ENCODE measurements around the gene ADK. TPM values are rescaled to one million over a fixed set of nuclear protein-coding genes. Genes with fewer than 3 reads are reported as not detected.

The ADK gene
- total and polyA plus RNA-seq, 8 donors = 7.2 to 66.1 (median 21.5) TPM

DNA sequence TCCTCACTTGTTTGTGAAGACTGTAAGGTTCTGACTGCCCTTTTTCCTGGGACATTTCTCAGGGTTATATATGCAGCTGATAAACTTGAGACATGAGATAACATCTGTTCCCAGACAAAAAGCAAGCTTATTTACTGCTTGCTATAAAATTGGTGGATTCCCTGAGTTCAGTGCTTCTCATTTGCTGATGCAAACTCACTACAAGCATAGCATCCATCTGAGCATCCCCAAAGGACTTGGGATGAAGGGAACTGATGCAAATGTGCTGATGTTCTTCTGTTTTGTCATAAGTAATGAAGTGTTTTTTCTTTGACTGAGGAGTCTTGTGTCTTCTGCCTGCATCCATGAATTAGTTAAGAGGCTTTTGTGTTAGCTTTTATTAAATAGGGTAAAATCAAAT is 183.2 kb downstream of the ADK start:
- Histone ChIP-seq H3K4me1 (no peaks in the 10 kb centered on the region), H3K9me3 (no peaks in the 10 kb centered on the region), H3K27me3 (no peaks in the 10 kb centered on the region), H3K27ac (no peak overlapping the region), H3K36me3 (peaks cover 0 to 5% (median 0%) of the 10 kb centered on the region in 4 donors), H3K4me3 (no peak overlapping the region)
- intact Hi-C loops (cut with DNase I; ENCODE audit: low total_unique reads) = no loop called here
- DNase-seq = no peak
- TF ChIP-seq, protein P1, sequence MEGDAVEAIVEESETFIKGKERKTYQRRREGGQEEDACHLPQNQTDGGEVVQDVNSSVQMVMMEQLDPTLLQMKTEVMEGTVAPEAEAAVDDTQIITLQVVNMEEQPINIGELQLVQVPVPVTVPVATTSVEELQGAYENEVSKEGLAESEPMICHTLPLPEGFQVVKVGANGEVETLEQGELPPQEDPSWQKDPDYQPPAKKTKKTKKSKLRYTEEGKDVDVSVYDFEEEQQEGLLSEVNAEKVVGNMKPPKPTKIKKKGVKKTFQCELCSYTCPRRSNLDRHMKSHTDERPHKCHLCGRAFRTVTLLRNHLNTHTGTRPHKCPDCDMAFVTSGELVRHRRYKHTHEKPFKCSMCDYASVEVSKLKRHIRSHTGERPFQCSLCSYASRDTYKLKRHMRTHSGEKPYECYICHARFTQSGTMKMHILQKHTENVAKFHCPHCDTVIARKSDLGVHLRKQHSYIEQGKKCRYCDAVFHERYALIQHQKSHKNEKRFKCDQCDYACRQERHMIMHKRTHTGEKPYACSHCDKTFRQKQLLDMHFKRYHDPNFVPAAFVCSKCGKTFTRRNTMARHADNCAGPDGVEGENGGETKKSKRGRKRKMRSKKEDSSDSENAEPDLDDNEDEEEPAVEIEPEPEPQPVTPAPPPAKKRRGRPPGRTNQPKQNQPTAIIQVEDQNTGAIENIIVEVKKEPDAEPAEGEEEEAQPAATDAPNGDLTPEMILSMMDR (IDR thresholded peaks at IDR 0.05) = no peak
- TF ChIP-seq POLR2AphosphoS5 (IDR thresholded peaks at IDR 0.05) (no peak), EP300 (IDR thresholded peaks at IDR 0.05) (no peak), POLR2A (IDR thresholded peaks at IDR 0.05) (no peak)

DNA sequence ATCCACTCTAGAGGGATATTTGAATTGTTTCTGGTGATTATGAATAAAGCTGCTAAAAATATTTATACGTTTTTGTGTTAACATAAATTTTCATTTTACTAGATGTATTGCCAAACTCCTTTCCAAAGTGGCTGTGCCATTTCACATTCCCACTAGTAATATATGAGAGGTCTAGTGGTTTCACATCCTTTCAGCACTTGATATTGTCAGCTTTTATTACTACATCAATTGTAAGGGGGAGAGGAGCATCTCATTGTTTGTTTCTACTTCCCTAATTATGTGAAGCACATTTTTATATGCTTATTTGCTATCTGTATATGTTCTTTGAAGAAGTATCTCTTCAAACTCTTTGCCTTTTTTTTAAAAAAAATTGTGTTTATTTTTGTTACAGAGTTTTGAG is 184.5 kb downstream of the ADK start:
- DNase-seq = no peak
- no peaks in the 10 kb centered on the region for H3K4me1 ChIP-seq
- no peak overlapping the region for H3K4me3 ChIP-seq
- H3K9me3 ChIP-seq = no peaks in the 10 kb centered on the region
- peaks cover 0 to 1% (median 0%) of the 10 kb centered on the region in 4 donors for H3K36me3 ChIP-seq
- H3K27ac ChIP-seq = no peak overlapping the region
- no peaks in the 10 kb centered on the region for H3K27me3 ChIP-seq
- TF ChIP-seq POLR2AphosphoS5 (IDR thresholded peaks at IDR 0.05) (no peak), EP300 (IDR thresholded peaks at IDR 0.05) (no peak), POLR2A (IDR thresholded peaks at IDR 0.05) (no peak)
- TF ChIP-seq, protein P1 (IDR thresholded peaks at IDR 0.05) = no peak
- intact Hi-C loops (cut with DNase I; ENCODE audit: low total_unique reads) = no loop called here
- 71 to 89% (median 74%) methylated on average over 1 of the region's 1 CpG for WGBS, 5 donors

DNA sequence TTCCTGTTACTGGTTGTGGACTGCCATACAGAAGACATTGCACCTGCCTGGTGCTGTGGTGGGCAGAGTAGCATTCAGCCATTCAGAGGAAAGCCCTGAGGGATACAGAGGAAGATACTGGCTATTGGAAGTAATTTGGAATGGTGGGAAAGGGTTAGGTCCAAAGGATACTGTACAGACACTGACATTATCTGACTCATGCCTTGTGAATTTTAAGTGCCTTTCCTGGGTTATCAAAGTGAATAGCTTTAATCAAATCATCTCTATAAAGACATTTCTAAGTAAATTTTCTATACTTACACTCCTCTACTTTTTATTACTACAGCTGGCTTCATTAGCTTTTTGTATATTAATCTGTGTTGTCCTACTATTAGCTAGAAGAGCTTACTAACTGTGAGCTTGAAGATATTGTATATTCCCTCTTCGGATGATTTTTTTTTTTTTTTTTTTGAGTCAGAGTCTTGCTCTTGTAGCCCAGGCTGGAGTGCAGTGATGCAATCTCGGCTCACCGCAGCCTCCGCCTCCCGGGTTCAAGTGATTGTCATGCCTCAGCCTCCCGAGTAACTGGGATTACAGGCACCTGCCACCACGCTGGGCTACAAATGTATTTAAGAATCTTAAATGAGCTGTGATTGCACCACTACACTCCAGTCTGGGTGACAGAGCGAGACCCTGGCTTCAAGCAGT is 186.5 kb downstream of the ADK start:
- no peak overlapping the region for H3K4me3 ChIP-seq
- no peaks in the 10 kb centered on the region for H3K9me3 ChIP-seq
- H3K36me3 ChIP-seq = no peaks in the 10 kb centered on the region
- TF ChIP-seq EP300 (IDR thresholded peaks at IDR 0.05) (no peak), POLR2A (IDR thresholded peaks at IDR 0.05) (no peak), POLR2AphosphoS5 (IDR thresholded peaks at IDR 0.05) (no peak)
- TF ChIP-seq, protein P1 (IDR thresholded peaks at IDR 0.05) = no peak
- intact Hi-C loops (cut with DNase I; ENCODE audit: low total_unique reads) = no loop called here
- no peaks in the 10 kb centered on the region for H3K27me3 ChIP-seq
- no peaks in the 10 kb centered on the region for H3K4me1 ChIP-seq
- DNase-seq = no peak
- 91 to 99% (median 96%) methylated on average over 8 of the region's 8 CpGs for WGBS, 5 donors
- H3K27ac ChIP-seq = no peak overlapping the region

DNA sequence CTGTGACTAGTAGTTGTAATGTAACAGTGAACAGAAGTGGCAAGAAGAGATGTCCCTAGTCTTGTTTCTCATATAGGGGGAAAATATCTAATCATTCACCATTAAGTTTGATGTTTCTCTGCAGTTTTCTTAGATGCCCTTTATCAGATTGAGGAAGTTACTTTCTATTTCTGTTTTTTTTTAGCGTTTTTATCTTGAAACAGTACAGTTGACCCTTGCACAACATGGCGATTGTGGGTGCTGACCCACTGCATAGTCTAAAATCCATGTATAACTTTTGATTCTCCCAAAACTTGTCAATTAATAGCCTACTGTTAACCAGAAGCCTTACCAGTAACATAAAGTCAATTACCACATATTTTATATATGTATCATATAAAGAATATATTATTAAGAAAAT is 192.0 kb downstream of the ADK start:
- TF ChIP-seq, protein P1 (IDR thresholded peaks at IDR 0.05) = no peak
- TF ChIP-seq POLR2AphosphoS5 (IDR thresholded peaks at IDR 0.05) (no peak), EP300 (IDR thresholded peaks at IDR 0.05) (no peak), POLR2A (IDR thresholded peaks at IDR 0.05) (no peak)
- peaks cover 0 to 5% (median 2%) of the 10 kb centered on the region in 4 donors for H3K36me3 ChIP-seq
- 82 to 89% (median 85%) methylated on average over 2 of the region's 2 CpGs for WGBS, 5 donors
- no peak for DNase-seq
- intact Hi-C loops (cut with DNase I; ENCODE audit: low total_unique reads) = no loop called here
- peaks cover 7 to 20% (median 18%) of the 10 kb centered on the region in 4 donors for H3K9me3 ChIP-seq
- H3K4me1 ChIP-seq = no peaks in the 10 kb centered on the region
- no peaks in the 10 kb centered on the region for H3K27me3 ChIP-seq
- no peak overlapping the region for H3K27ac ChIP-seq
- no peak overlapping the region for H3K4me3 ChIP-seq

Measured in stomach (tissue), 9 donors.